DND-41 (cell line): ENCODE measurements around the gene NTM.

Source experiments
- ATAC-seq: fragments of 200-7000 bp; cut with Tn5 transposase; 3 replicates; pipeline ENCODE4 v1.9.1; 2021; ENCODE audit warnings: low read depth; ENCODE audit not compliant: insufficient read depth
- DNase-seq: peaks from one replicate; pipeline ENCODE4 v3.0.0-alpha.2; 2020
- H2AFZ ChIP-seq: 2 replicates; pipeline ENCODE4 v1.6.0; 2012; ENCODE audit warnings: low read depth, low read length
- H3K27ac ChIP-seq: 2 replicates; pipeline ENCODE4 v1.5.1; 2012; ENCODE audit warnings: low read length, inconsistent platforms
- H3K27me3 ChIP-seq: fragments of 200-600 bp; sonication (generic); 2 replicates; pipeline ENCODE4 v1.6.0; 2012; ENCODE audit warnings: low read length, mild to moderate bottlenecking, inconsistent platforms; ENCODE audit not compliant: insufficient read depth, poor library complexity
- H3K36me3 ChIP-seq: 2 replicates; pipeline ENCODE4 v1.5.1; 2012; ENCODE audit warnings: low read length, inconsistent platforms; ENCODE audit not compliant: insufficient read depth
- H3K4me1 ChIP-seq: 2 replicates; pipeline ENCODE4 v1.5.1; 2012; ENCODE audit warnings: mild to moderate bottlenecking, low read length; ENCODE audit not compliant: insufficient read depth
- H3K4me2 ChIP-seq: 2 replicates; pipeline ENCODE4 v1.6.0; 2012; ENCODE audit warnings: mild to moderate bottlenecking, moderate library complexity, low read length, inconsistent platforms; ENCODE audit not compliant: insufficient read depth
- H3K4me3 ChIP-seq, 2 experiments: fragments of 200-600 bp in 1 of 2; shearing (Covaris generic) in 1 of 2; 2 replicates each; pipeline ENCODE4 v1.5.1; 2012 to 2016; ENCODE audit warnings: inconsistent platforms in 2 of 2, low read length in 2 of 2, mild to moderate bottlenecking in 2 of 2, low read depth in 1 of 2, moderate library complexity in 1 of 2
- H3K79me2 ChIP-seq: 2 replicates; pipeline ENCODE4 v1.6.0; 2012; ENCODE audit warnings: low read length, inconsistent platforms; ENCODE audit not compliant: insufficient read depth
- H3K9ac ChIP-seq: 2 replicates; pipeline ENCODE4 v1.6.0; 2012; ENCODE audit warnings: low read depth, mild to moderate bottlenecking, inconsistent platforms, low read length, moderate library complexity
- H3K9me3 ChIP-seq: 2 replicates; pipeline ENCODE4 v1.5.1; 2012; ENCODE audit warnings: low read length, moderate library complexity, mild to moderate bottlenecking, inconsistent platforms; ENCODE audit not compliant: insufficient read depth, severe bottlenecking
- H4K20me1 ChIP-seq: 2 replicates; pipeline ENCODE4 v1.6.0; 2012; ENCODE audit warnings: low read length; ENCODE audit not compliant: insufficient read depth
- CTCF ChIP-seq: IDR thresholded peaks from 2 replicates; pipeline ENCODE4 v1.5.1; 2012; ENCODE audit warnings: borderline replicate concordance, low read length, moderate library complexity, mild to moderate bottlenecking; ENCODE audit not compliant: poor library complexity, severe bottlenecking; ENCODE audit errors: extremely low read depth
- EZH2 ChIP-seq: IDR thresholded peaks from 3 replicates; pipeline ENCODE4 v1.6.1; 2012; ENCODE audit warnings: borderline replicate concordance, low read depth, mild to moderate bottlenecking, moderate library complexity, low read length, inconsistent platforms; ENCODE audit not compliant: severe bottlenecking

NTM gene

GRCh38 chr11:131483877-131484276, 113.5 kb downstream of the NTM start:
- Histone ChIP-seq H3K27ac (no peak overlapping the region), H3K4me1 (no peaks in the 10 kb centered on the region), H3K9ac (no peak overlapping the region), H3K4me3 (no peak overlapping the region), H3K79me2 (no peaks in the 10 kb centered on the region), H3K9me3 (no peaks in the 10 kb centered on the region), H2AFZ (no peak overlapping the region), H3K27me3 (peaks cover 7% of the 10 kb centered on the region), H3K36me3 (no peaks in the 10 kb centered on the region), H3K4me2 (no peak overlapping the region), H4K20me1 (no peaks in the 10 kb centered on the region)
- no peak for TF ChIP-seq CTCF
- ATAC-seq = no peak
- DNase-seq = no peak

- H2AFZ ChIP-seq = no peak overlapping the region
- no peaks in the 10 kb centered on the region for H3K4me1 ChIP-seq
- no peaks in the 10 kb centered on the region for H3K36me3 ChIP-seq
- H3K4me2 ChIP-seq = no peak overlapping the region
- no peak overlapping the region for H3K4me3 ChIP-seq
- H3K9me3 ChIP-seq = no peaks in the 10 kb centered on the region
- H3K27me3 ChIP-seq = peaks cover 2% of the 10 kb centered on the region
- no peaks in the 10 kb centered on the region for H3K79me2 ChIP-seq
- H4K20me1 ChIP-seq = no peaks in the 10 kb centered on the region
- no peak overlapping the region for H3K9ac ChIP-seq
- no peak for DNase-seq
- no peak for ATAC-seq
- TF ChIP-seq EZH2 = no peak
- TF ChIP-seq CTCF = no peak
- no peak overlapping the region for H3K27ac ChIP-seq
Observed at GRCh38 chr11:131486100-131486499, 115.7 kb downstream of the NTM start.

- H3K4me2 ChIP-seq = no peak overlapping the region
- no peaks in the 10 kb centered on the region for H3K4me1 ChIP-seq
- peaks cover 2% of the 10 kb centered on the region for H3K27me3 ChIP-seq
- no peak overlapping the region for H3K4me3 ChIP-seq
- TF ChIP-seq EZH2 = no peak
- TF ChIP-seq CTCF = no peak
- no peaks in the 10 kb centered on the region for H3K9me3 ChIP-seq
- DNase-seq (no peak), ATAC-seq (no peak)
- no peak overlapping the region for H3K27ac ChIP-seq
- H3K79me2 ChIP-seq = no peaks in the 10 kb centered on the region
- H3K36me3 ChIP-seq = no peaks in the 10 kb centered on the region
- no peak overlapping the region for H3K9ac ChIP-seq
- H2AFZ ChIP-seq = no peak overlapping the region
- H4K20me1 ChIP-seq = no peaks in the 10 kb centered on the region
Observed at GRCh38 chr11:131486937-131487635, 116.7 kb downstream of the NTM start.

- Histone ChIP-seq H2AFZ (no peak overlapping the region), H3K36me3 (no peaks in the 10 kb centered on the region), H3K9me3 (no peaks in the 10 kb centered on the region), H3K27me3 (peaks cover 2% of the 10 kb centered on the region), H3K9ac (no peak overlapping the region), H3K4me3 (no peak overlapping the region), H3K4me2 (no peak overlapping the region), H3K79me2 (no peaks in the 10 kb centered on the region), H4K20me1 (no peaks in the 10 kb centered on the region), H3K4me1 (no peaks in the 10 kb centered on the region), H3K27ac (no peak overlapping the region)
- TF ChIP-seq EZH2 = no peak
- no peak for TF ChIP-seq CTCF
- DNase-seq (no peak), ATAC-seq (no peak)
Observed at GRCh38 chr11:131488238-131488637, 117.8 kb downstream of the NTM start.
